Activated T-helper 9 cell treated with anti-CD3 and anti-CD28 coated beads, Interleukin-2, amount 50 U/mL, for 16 hours (primary cell): ENCODE results near the gene ENGASE.

Experiments
- DNase-seq: peaks from one replicate; pipeline ENCODE4 v3.0.0-alpha.2; 2020; ENCODE audit warnings: low read depth

Gene ENGASE

DNA sequence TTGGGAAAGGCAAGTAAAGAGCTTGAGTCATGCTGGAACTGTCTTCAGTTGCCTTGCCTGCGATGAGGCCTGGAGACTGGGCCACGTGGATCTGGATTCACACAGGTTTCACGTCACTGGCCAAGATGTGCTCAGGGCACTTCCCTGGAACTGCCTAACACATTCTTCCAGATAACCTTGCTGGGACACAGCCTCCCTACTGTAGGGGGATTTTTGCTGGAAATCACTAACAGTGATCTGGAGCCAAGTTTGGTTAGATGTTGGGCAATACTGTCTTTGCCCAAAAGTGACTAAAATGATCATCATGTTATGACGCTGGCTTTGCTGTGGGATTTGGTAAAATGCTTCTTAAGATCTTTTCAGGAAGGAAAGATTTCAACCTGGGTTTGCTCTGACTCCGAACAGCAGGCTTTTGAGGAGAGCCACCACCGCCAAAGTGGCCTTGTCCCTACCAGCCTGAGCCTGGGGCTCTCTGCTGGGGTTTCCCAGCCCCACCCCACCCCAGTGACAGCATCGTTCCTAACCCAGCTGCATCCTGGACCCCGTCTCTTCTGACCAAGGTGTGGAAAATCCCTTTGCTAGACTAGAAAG lies 36.0 kb upstream of the ENGASE start:
- DNase-seq: no peak

DNA sequence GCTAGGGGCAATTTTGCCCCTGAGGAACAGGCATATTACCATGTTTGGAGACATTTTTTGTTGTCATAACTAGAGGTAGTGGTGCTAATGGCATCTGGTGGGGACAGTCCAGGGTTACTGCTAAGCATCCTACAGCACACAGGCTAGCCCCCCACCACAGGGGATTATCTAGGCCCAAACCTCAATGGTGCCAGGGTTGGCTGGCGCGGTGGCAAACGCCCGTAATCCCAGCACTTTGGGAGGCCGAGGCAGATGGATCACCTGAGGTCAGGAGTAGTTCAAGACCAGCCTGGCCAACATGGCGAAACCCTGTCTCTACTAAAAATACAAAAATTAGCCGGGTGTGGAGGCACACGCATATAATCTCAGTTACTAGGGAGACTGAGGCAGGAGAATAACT lies 35.5 kb upstream of the ENGASE start:
- DNase-seq: no peak

DNA sequence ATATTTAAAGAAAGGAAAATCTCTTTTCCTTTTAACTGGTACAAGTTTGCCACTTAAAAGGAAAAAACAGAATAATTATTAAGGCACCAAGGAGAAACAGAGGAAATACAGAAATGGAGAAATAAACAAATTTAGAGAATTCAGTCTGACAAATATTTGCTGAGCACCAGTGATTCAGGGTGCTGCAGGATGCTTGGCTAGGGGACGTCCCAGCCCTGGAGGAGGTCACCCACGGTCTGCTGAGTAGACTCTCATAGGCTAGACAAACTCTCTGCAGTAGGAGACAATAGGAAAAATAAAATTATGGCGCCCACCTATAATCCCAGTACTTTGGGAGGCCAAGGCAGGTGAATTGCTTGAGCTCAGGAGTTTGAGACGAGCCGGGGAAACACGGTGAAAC lies 34.7 kb upstream of the ENGASE start:
- no peak for DNase-seq

DNA sequence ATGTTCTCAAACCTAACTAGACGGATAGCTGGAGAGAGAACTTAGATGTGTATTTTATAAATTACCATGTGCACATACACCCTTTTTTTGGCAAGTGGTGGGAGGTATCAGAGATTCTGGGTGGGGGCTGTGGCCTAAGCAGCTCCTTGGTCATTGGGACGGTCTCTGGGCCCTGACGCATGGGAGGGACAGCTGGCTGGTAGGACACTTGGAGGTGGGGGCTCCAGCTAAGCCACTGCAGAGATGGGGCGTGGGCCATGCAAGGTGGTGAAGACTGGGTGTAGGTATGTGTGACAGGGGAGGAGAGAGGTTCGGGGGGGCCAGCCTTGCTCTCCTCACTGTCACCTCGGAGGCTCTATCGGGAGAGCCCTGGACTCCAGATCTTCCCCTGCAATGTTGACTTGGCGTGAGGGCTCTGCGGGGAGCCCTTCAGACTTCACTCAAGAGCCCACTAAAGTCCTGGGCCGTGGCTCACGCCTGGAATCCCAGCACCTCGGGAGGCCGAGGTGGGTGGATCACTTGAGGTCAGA lies 33.5 kb upstream of the ENGASE start:
- DNase-seq: no peak

DNA sequence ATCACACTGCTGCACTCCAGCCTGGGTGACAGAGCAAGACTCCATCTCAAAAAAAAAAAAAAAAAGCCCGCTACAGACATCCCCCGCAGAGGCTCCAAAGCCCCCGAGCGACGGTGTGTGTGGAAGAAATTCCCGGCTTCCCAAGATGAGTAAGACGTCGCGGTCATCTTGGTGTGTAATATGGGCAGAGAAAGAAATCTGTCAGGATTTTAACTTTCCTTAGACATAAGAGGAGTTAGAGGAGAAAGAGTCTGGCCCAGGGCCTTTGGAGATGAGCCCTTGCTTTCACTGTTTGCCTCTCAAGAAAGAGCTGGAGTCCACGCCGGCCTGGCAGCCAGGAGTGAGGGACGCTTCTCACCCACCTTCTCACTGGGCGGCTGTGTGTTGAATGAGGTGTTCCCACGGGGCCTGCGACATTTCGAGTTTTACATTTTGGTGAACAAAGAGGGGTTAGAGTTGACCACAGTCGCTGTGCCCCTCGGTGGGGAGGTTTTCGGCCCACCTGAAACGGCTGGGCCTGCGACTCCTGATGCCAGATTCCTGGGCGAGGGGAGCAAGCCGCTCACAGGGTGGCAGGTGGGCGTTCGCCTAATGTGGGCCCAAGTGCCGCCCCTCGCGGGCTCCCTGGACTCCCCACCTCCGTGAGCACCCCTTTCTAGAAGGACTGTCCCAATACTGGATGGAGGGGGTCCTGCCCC lies 32.8 kb upstream of the ENGASE start:
- no peak for DNase-seq

DNA sequence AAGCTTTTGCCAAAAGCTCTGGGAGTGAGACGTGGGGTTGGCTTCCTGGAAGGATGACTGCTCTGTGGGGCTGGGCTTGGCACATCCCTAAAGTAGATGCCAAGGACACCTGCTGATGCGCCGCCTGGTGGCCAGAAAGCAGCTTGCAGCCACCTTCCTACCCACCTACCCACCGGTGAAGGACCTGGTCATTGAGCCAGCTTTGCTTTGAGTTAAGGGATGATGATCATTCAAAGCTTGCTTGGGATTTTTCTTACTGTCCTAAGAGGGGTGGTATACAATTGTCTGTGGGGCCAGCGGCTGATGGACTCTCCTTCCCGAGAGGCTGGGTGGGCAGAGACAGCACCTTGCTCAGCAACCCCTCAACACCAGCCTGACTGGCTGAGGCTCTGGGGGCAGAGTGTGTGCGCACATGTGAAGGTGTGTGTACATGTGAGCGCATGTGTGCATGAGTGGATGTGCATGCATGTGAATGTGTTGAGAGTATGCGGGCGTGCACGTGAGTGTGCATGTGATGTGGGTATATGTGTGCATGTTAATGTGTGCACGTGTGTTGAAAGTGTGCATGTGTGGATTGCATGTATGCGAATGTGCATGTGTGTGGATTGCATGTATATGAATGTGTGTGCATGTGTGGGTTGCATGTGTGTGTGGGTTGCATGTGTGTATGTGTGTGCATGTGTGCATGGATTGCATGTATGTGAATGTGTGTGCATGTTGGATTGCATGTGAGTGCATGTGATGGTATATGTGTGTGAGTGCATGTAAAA lies 32.0 kb upstream of the ENGASE start:
- DNase-seq: peak; percentile 52

DNA sequence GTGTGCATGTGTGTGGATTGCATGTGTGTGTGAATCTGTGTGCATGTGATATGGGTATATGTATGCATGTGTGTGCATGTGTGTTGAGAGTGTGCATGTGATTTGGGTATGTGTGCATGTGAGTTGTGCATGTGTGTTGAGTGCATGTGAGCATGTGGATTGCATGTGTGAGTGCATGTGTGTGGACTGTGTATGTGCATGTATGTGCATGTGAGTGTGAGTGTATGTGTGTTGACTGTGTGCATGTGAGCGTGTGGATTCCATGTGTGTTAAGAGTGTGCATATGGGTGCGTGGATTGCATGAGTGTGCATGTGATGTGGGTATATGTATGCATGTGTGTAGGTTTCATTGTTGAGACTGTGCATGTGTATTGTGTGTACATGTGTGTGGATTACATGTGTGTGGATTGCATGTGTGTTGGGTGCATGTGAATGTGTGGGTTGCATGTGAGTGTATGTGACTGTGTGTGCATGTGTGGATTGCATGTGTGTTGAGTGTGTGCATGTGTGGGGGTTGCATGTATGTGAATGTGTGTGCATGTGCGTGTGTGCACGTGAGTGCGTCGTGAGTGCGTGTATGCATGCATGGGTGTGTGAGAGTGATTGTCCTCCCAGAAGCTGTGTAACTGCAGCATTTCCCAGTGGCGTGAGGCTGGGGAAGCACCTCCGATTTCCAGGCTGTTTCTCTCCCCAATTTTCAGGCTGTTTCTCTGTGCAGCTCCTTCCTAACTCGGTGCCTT lies 31.3 kb upstream of the ENGASE start:
- no peak for DNase-seq

DNA sequence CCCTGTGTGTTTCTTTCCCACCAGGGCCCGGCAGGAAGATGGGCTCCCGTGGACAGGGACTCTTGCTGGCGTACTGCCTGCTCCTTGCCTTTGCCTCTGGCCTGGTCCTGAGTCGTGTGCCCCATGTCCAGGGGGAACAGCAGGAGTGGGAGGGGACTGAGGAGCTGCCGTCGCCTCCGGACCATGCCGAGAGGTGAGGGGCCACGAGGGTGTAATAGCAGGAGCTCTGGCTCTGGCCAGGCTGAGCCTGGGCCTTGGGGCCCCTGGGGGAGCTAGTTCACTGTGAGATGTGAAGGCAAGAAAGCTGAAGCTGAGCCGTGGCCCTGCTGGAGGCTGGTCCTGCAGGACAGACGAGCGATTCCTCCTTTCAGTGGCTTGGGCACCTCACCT lies 30.7 kb upstream of the ENGASE start:
- no peak for DNase-seq

DNA sequence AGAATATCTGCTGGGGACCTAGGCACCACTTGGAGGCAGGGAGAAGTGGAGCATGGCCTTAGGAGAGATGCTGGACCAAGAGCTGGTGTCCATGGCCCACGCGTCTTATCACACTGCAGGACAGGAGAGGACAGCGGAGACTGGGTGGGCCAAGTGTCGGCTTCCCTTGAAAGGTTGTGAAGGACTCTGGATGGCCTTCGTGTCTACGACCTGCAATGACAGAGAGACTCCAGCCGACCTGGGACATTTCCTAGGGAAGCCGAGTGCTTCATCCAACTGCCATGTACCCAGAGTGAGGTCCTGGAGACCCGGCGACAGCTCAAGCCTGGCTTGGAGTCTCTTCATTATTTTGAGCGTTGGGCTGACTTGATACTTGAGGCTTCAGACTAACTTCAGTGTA lies 30.2 kb upstream of the ENGASE start:
- DNase-seq: no peak

DNA sequence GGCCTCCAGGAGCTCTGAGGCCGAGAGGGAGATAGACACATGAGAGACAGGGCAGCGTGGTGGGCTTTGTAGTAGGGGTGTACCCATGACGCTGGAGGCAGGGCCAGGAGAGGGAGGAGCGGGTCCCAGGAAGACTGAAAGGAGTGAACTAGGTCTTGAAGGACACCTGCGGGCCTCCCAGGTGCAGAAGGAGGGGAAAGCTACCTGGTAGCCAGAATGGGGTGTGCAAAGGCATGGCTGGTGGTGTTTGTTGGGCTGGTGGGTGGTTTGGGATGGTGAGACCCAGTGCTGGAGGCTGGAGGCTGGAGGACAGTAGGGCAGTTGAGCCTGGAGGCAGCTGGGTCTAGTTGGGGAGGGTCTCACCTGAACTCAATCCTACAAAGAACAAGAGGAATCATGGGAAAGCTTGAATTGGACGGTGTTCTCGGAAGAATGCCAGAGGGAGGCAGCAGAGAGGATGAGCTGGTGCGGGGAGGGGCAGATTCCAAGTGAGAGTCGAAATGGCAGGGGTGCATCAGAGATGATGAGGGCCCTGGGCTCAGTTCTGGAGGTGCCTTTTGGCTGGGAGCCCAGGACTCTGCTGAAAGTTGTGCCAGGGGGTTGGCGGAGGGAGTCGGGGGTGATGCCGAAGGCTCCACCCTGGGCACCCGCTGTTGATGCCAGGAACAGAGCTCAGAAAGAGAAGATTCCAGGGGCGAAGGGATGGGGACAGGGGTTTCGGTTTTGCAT lies 29.5 kb upstream of the ENGASE start:
- no peak for DNase-seq

DNA sequence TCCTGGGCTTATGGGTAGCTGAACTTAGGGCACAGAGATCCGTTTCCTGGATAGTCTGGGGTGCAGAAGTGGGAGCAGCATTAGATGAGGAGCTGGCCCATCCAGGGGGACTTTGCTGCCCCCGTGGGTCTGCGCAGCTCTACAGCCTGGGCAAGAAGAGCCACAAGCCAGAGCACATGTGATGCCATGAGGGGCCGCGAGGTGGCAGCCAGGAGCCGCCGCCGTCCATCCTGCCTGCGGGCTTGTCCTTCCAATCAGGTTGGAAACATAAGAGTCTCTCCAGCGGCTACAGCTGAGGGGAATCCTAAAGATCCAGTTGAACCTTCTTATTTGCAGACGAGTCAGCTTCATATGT lies 28.8 kb upstream of the ENGASE start:
- DNase-seq: peak; percentile 40

DNA sequence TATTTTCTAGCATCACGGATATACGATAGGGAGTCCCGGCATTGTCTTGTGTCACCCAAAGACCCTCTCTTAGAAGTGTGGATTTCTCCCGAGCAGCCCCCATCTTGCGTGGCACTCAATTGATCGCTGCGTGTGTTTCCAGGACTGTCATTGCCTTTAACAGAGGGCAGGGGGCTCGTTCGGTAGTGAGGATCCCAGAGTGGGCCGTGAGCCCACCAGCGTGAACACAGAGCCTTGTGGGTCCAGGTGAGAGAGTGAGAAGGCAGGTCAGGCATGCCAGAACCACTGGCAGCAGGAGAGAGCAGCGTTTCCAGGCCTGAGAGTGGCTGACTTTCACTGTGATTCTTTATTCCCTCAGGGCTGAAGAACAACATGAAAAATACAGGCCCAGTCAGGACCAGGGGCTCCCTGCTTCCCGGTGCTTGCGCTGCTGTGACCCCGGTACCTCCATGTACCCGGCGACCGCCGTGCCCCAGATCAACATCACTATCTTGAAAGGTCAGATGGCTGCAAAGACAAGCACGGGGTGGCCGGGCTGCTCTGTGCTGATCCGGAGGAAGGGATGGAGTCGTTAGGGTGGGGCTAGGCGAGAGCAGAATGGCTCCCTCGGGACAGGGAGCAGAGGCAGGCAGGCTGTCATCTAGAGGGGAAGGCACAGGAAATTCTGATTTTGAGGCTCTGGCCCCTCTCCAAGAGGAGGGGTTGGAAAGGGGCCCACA lies 28.3 kb upstream of the ENGASE start:
- no peak for DNase-seq

DNA sequence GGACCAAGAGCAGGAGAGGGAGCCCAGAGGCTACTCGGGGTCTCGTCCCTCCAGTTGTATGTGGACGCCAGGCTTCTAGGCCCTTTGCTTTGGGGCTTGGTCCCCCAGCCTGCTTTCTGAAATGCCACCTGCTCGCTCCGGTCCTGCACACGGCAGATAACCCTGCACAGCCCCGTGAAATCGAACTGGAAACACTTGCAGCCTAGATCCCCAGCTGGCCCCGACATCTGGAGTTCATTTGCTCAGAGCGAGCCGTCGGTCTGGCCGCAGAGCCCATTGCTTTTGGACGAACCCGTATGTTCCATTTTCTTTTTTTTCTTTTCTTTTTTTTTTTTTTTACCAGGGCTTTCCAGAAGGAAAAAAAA lies 27.7 kb upstream of the ENGASE start:
- DNase-seq: no peak

DNA sequence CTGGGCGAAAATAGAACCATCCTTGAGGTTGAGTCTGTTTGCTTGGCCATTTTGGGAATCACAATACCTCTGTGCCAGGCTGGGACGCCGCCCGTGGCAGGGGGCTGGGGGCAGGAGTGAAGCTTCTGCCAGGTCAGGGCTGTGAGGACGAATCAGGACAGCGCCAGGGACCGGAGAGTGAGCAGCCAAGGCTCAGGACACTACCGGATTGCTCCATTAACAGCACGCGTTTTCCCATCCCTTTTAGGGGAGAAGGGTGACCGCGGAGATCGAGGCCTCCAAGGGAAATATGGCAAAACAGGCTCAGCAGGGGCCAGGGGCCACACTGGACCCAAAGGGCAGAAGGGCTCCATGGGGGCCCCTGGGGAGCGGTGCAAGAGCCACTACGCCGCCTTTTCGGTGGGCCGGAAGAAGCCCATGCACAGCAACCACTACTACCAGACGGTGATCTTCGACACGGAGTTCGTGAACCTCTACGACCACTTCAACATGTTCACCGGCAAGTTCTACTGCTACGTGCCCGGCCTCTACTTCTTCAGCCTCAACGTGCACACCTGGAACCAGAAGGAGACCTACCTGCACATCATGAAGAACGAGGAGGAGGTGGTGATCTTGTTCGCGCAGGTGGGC lies 27.2 kb upstream of the ENGASE start:
- no peak for DNase-seq

DNA sequence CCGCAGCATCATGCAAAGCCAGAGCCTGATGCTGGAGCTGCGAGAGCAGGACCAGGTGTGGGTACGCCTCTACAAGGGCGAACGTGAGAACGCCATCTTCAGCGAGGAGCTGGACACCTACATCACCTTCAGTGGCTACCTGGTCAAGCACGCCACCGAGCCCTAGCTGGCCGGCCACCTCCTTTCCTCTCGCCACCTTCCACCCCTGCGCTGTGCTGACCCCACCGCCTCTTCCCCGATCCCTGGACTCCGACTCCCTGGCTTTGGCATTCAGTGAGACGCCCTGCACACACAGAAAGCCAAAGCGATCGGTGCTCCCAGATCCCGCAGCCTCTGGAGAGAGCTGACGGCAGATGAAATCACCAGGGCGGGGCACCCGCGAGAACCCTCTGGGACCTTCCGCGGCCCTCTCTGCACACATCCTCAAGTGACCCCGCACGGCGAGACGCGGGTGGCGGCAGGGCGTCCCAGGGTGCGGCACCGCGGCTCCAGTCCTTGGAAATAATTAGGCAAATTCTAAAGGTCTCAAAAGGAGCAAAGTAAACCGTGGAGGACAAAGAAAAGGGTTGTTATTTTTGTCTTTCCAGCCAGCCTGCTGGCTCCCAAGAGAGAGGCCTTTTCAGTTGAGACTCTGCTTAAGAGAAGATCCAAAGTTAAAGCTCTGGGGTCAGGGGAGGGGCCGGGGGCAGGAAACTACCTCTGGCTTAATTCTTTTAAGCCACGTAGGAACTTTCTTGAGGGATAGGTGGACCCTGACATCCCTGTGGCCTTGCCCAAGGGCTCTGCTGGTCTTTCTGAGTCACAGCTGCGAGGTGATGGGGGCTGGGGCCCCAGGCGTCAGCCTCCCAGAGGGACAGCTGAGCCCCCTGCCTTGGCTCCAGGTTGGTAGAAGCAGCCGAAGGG lies 26.4 kb upstream of the ENGASE start:
- DNase-seq: no peak

DNA sequence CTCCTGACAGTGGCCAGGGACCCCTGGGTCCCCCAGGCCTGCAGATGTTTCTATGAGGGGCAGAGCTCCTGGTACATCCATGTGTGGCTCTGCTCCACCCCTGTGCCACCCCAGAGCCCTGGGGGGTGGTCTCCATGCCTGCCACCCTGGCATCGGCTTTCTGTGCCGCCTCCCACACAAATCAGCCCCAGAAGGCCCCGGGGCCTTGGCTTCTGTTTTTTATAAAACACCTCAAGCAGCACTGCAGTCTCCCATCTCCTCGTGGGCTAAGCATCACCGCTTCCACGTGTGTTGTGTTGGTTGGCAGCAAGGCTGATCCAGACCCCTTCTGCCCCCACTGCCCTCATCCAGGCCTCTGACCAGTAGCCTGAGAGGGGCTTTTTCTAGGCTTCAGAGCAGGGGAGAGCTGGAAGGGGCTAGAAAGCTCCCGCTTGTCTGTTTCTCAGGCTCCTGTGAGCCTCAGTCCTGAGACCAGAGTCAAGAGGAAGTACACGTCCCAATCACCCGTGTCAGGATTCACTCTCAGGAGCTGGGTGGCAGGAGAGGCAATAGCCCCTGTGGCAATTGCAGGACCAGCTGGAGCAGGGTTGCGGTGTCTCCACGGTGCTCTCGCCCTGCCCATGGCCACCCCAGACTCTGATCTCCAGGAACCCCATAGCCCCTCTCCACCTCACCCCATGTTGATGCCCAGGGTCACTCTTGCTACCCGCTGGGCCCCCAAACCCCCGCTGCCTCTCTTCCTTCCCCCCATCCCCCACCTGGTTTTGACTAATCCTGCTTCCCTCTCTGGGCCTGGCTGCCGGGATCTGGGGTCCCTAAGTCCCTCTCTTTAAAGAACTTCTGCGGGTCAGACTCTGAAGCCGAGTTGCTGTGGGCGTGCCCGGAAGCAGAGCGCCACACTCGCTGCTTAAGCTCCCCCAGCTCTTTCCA lies 25.5 kb upstream of the ENGASE start:
- DNase-seq: no peak

DNA sequence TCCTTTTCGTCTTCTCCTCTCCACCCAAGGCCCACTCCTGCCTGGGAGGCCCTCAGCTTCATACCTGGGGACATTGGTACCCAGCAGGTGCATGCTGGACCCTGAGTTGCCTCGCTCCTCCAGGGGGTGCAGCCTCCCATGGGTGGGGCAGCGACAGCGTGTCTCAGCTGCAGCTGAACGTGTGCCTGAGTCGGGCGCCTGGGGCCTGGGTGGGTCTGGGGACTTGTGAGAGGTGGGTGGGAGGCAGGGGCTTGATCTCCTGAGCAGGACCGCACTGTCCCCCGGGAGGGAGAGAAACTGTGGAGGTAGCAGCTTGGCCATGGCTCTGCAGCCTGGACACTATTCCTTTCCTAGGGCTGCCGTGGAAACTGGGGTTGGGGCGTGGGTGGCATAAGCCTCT lies 24.8 kb upstream of the ENGASE start:
- no peak for DNase-seq

DNA sequence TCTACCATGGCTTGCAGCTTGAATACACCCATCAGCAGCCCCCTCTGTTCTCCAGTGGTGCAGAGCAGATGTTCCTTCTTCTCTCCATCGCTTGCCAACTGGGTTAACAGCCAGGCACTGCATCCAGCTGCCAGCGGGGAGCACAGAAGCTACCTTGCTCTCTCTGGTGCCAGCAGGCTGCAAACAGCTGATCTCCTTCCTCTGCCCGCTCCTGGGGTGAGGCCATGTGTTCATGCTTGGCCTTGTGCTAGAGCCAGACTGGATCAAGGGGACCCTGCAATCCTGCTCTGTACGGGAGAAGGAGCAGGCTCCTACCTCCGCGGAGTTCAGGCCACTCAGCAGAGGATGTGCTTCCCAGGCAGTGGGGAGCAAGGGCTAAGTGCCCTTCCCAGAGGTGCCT lies 24.1 kb upstream of the ENGASE start:
- no peak for DNase-seq

DNA sequence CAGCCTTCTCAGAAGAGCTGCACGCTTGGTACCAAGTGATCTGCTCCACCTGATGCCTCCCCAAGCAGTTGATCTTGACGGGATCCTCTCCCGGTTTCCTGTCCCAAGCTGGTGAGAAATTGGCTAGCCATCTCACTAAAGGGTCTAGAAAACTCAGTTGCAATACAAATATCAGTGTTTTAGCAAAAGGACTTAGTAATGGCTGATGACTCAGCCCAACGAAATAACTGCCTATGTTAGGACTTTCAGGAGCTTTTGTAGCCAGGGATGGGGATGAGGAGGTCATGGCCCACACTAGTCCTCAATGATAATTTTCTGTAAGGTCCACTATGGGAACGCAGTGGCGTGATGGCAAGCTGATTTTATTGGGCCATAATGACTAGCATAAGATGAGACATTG lies 23.3 kb upstream of the ENGASE start:
- DNase-seq: no peak
